HG03520 (cell line): Measurements from ENCODE around the gene GPSM1.
"Not testable (repeated sequence)": the region's sequence is repeated elsewhere in the genome, so short reads cannot be mapped to it uniquely, and the experiment has no call there.

Experiments
- ATAC-seq: cut with Tn5 transposase; IDR thresholded peaks from one replicate; pipeline ENCODE4 v1.9.1; 2021; ENCODE audit warnings: mild to moderate bottlenecking, moderate library complexity; ENCODE audit not compliant: unreplicated experiment

GPSM1 gene

GRCh38 chr9:136316896-136317676, 10.3 kb upstream of the GPSM1 start:
- no peak for ATAC-seq

GRCh38 chr9:136317695-136318094, 9.6 kb upstream of the GPSM1 start:
- ATAC-seq: no peak

GRCh38 chr9:136318111-136318775, 9.1 kb upstream of the GPSM1 start:
- no peak for ATAC-seq

GRCh38 chr9:136318776-136319241, 8.5 kb upstream of the GPSM1 start:
- ATAC-seq: no peak

- not testable (repeated sequence) for ATAC-seq
Measured at GRCh38 chr9:136319244-136319643, 8.1 kb upstream of the GPSM1 start.

- ATAC-seq: not testable (repeated sequence)
Measured at GRCh38 chr9:136319955-136320354, 7.4 kb upstream of the GPSM1 start.

- not testable (repeated sequence) for ATAC-seq
Measured at GRCh38 chr9:136320972-136321371, 6.4 kb upstream of the GPSM1 start.

GRCh38 chr9:136321561-136321960, 5.8 kb upstream of the GPSM1 start:
- ATAC-seq: no peak

- ATAC-seq: no peak
Measured at GRCh38 chr9:136322756-136323330, 4.5 kb upstream of the GPSM1 start.

GRCh38 chr9:136323371-136323789, 4.0 kb upstream of the GPSM1 start:
- no peak for ATAC-seq

- ATAC-seq: no peak
Measured at GRCh38 chr9:136324501-136325300, 2.6 kb upstream of the GPSM1 start.

GRCh38 chr9:136325358-136325757, 2.0 kb upstream of the GPSM1 start:
- no peak for ATAC-seq

GRCh38 chr9:136326061-136326760, 1.1 kb upstream of the GPSM1 start:
- ATAC-seq: no peak

GRCh38 chr9:136326761-136327303, 507 bp upstream of the GPSM1 start:
- no peak for ATAC-seq

GRCh38 chr9:136328011-136328621, 777 bp downstream of the GPSM1 start:
- no peak for ATAC-seq

- no peak for ATAC-seq
Measured at GRCh38 chr9:136328622-136329041, 1.3 kb downstream of the GPSM1 start.

- no peak for ATAC-seq
Measured at GRCh38 chr9:136329211-136329627, 1.9 kb downstream of the GPSM1 start.

GRCh38 chr9:136329636-136330405, 2.5 kb downstream of the GPSM1 start:
- ATAC-seq: no peak

- ATAC-seq: no peak
Measured at GRCh38 chr9:136330406-136330990, 3.2 kb downstream of the GPSM1 start.
